Measurements from ENCODE around the gene BCDIN3D. TPM values are rescaled to one million over a fixed set of nuclear protein-coding genes. Genes with fewer than 3 reads are reported as not detected.

BCDIN3D gene
- total and polyA plus RNA-seq, 2 experiments from 2014 or later: 3.5 to 5.6 TPM

GRCh38 chr12:49789992-49790391, 52.9 kb downstream of the BCDIN3D start:
- H3K9me2 ChIP-seq (replicated peaks; ENCODE audit: insufficient read depth): no peaks in the 10 kb centered on the region
- no peaks in the 10 kb centered on the region for H4K20me1 ChIP-seq (ENCODE audit: insufficient read depth, poor library complexity, severe bottlenecking)
- H3K79me2 ChIP-seq: no peaks in the 10 kb centered on the region
- no peak for DNase-seq (ENCODE audit: low spot score)
- H3K4me3 ChIP-seq: no peak overlapping the region
- H3K27me3 ChIP-seq: no peaks in the 10 kb centered on the region
- H3K27ac ChIP-seq: no peak overlapping the region
- no peak overlapping the region for H2AFZ ChIP-seq
- no peak overlapping the region for H3K4me2 ChIP-seq
- H3K4me1 ChIP-seq (ENCODE audit: insufficient read depth): no peaks in the 10 kb centered on the region
- H3K9me3 ChIP-seq (ENCODE audit: low read depth): no peaks in the 10 kb centered on the region
- no peak for TF ChIP-seq EZH2phosphoT487 (IDR thresholded peaks at IDR 0.05; ENCODE audit: low read depth, severe bottlenecking, unreplicated experiment)
- no peak for TF ChIP-seq CTCF (IDR thresholded peaks at IDR 0.05; ENCODE audit: poor library complexity)
- no peak for TF ChIP-seq EZH2 (IDR thresholded peaks at IDR 0.05; ENCODE audit: borderline replicate concordance)
- no peaks in the 10 kb centered on the region for H3K36me3 ChIP-seq (replicated peaks; ENCODE audit: insufficient read depth, low read depth)
- 88% methylated on average over 3 of the region's 3 CpGs for WGBS (ENCODE audit: low lambda C conversion rate, missing lambda C conversion rate)

- Histone ChIP-seq H3K9me2 (replicated peaks; ENCODE audit: insufficient read depth) (no peaks in the 10 kb centered on the region), H4K20me1 (ENCODE audit: insufficient read depth, poor library complexity, severe bottlenecking) (no peaks in the 10 kb centered on the region), H3K4me2 (no peak overlapping the region), H2AFZ (no peak overlapping the region), H3K36me3 (replicated peaks; ENCODE audit: insufficient read depth, low read depth) (no peaks in the 10 kb centered on the region), H3K79me2 (no peaks in the 10 kb centered on the region), H3K27ac (no peak overlapping the region), H3K27me3 (no peaks in the 10 kb centered on the region), H3K4me1 (ENCODE audit: insufficient read depth) (no peaks in the 10 kb centered on the region), H3K9me3 (ENCODE audit: low read depth) (no peaks in the 10 kb centered on the region), H3K4me3 (no peak overlapping the region)
- whole genome bisulfite sequencing (ENCODE audit: low lambda C conversion rate, missing lambda C conversion rate): 100% methylated on average over 2 of the region's 2 CpGs
- no peak for DNase-seq (ENCODE audit: low spot score)
- no peak for TF ChIP-seq EZH2phosphoT487 (IDR thresholded peaks at IDR 0.05; ENCODE audit: low read depth, severe bottlenecking, unreplicated experiment)
- no peak for TF ChIP-seq EZH2 (IDR thresholded peaks at IDR 0.05; ENCODE audit: borderline replicate concordance)
- no peak for TF ChIP-seq CTCF (IDR thresholded peaks at IDR 0.05; ENCODE audit: poor library complexity)
Observed at GRCh38 chr12:49787672-49788071, 55.2 kb downstream of the BCDIN3D start.

Other genes starting within 250 kb of the BCDIN3D start
- 0.17 and 0.52 TPM in 2 replicates for gene FAM186B, start 237.5 kb downstream of the BCDIN3D start, total RNA-seq
- 0.69 TPM in 1 of 2 replicates, not detected in the other for gene FAM186B, start 237.5 kb downstream of the BCDIN3D start, polyA plus RNA-seq
- gene PRPF40B, start 219.5 kb downstream of the BCDIN3D start, total RNA-seq: 11.1 and 14.9 TPM in 2 replicates
- gene PRPF40B, start 219.5 kb downstream of the BCDIN3D start, polyA plus RNA-seq: 30.1 and 34.5 TPM in 2 replicates
- gene FMNL3, start 135.7 kb downstream of the BCDIN3D start, total RNA-seq: 8.3 TPM in 2 replicates
- gene FMNL3, start 135.7 kb downstream of the BCDIN3D start, polyA plus RNA-seq: 3.6 and 5.8 TPM in 2 replicates
- gene TMBIM6, start 101.5 kb downstream of the BCDIN3D start, total RNA-seq: 534 and 591 TPM in 2 replicates
- gene TMBIM6, start 101.5 kb downstream of the BCDIN3D start, polyA plus RNA-seq: 743 and 805 TPM in 2 replicates
- gene NCKAP5L, start 14.7 kb downstream of the BCDIN3D start, total RNA-seq: 13.1 and 14.5 TPM in 2 replicates
- gene NCKAP5L, start 14.7 kb downstream of the BCDIN3D start, polyA plus RNA-seq: 26.7 and 32.0 TPM in 2 replicates
- 1.4 and 5.0 TPM in 2 replicates for gene FAIM2, start 60.8 kb upstream of the BCDIN3D start, total RNA-seq
- gene FAIM2, start 60.8 kb upstream of the BCDIN3D start, polyA plus RNA-seq: 7.3 and 14.0 TPM in 2 replicates
- gene AQP2, start 107.6 kb upstream of the BCDIN3D start, total RNA-seq: 0.08 and 1.4 TPM in 2 replicates
- 0.71 and 1.8 TPM in 2 replicates for gene AQP2, start 107.6 kb upstream of the BCDIN3D start, polyA plus RNA-seq
- 1.2 and 1.3 TPM in 2 replicates for gene AQP5, start 118.8 kb upstream of the BCDIN3D start, total RNA-seq
- 0.50 and 1.2 TPM in 2 replicates for gene AQP5, start 118.8 kb upstream of the BCDIN3D start, polyA plus RNA-seq
- not detected in 2 replicates for gene AQP6, start 129.8 kb upstream of the BCDIN3D start, total RNA-seq
- 0.23 TPM in 1 of 2 replicates, not detected in the other for gene AQP6, start 129.8 kb upstream of the BCDIN3D start, polyA plus RNA-seq
- 22.1 and 22.2 TPM in 2 replicates for gene RACGAP1, start 182.4 kb upstream of the BCDIN3D start, total RNA-seq
- gene RACGAP1, start 182.4 kb upstream of the BCDIN3D start, polyA plus RNA-seq: 12.6 and 17.3 TPM in 2 replicates
- 2.4 and 3.1 TPM in 2 replicates for gene ASIC1, start 214.5 kb upstream of the BCDIN3D start, total RNA-seq
- 4.6 and 6.7 TPM in 2 replicates for gene ASIC1, start 214.5 kb upstream of the BCDIN3D start, polyA plus RNA-seq
- 33.4 and 44.0 TPM in 2 replicates for gene SMARCD1, start 242.2 kb upstream of the BCDIN3D start, total RNA-seq
- 26.1 and 27.9 TPM in 2 replicates for gene SMARCD1, start 242.2 kb upstream of the BCDIN3D start, polyA plus RNA-seq

Measured in hepatocyte (in vitro differentiated cells).